ENCODE data around the gene SIRPA. TPM values are rescaled to one million over a fixed set of nuclear protein-coding genes. Genes with fewer than 3 reads are reported as not detected.

The SIRPA gene
- total and polyA plus RNA-seq, 8 donors: 7.2 to 25.8 (median 9.0) TPM

DNA sequence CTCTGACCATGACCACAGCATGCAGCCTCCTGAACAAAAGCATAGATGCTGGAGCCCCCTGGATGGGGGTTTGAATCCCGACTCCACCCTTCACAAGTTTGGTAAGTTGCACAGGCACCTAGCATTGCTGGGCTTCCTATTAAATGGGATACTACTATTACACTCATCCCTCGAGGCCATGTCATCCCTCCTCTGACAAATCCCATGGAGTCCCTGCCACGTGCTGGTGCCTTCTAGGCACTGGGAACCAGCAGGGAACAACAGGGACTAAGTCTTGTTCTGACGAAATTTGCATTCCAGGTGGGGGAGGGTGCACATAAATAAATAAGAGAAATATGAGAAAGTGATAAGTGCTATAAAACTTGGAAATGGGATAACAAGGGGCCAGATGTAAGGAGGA, 15.3 kb upstream of the SIRPA start:
- Histone ChIP-seq H3K27ac (no peak overlapping the region), H3K36me3 (no peaks in the 10 kb centered on the region), H3K9me3 (no peaks in the 10 kb centered on the region), H3K4me3 (no peak overlapping the region), H3K27me3 (no peaks in the 10 kb centered on the region), H3K4me1 (no peaks in the 10 kb centered on the region)
- TF ChIP-seq CTCF (IDR thresholded peaks at IDR 0.05): no peak
- WGBS, 2 donors: 37 to 40% methylated on average over 4 of the region's 4 CpGs
- no peak for FAIRE-seq
- intact Hi-C loops (cut with DNase I): no loop called here
- ATAC-seq: no peak
- no peak for DNase-seq

GRCh38 chr20:1880529-1881239, 14.5 kb upstream of the SIRPA start:
- DNase-seq (no peak), FAIRE-seq (no peak), ATAC-seq (no peak)
- Histone ChIP-seq H3K36me3 (no peaks in the 10 kb centered on the region), H3K9me3 (no peaks in the 10 kb centered on the region), H3K4me3 (no peak overlapping the region), H3K4me1 (no peaks in the 10 kb centered on the region), H3K27ac (no peak overlapping the region), H3K27me3 (no peaks in the 10 kb centered on the region)
- no peak for TF ChIP-seq CTCF (IDR thresholded peaks at IDR 0.05)
- intact Hi-C loops (cut with DNase I): no loop called here
- 74 to 86% methylated on average over 6 of the region's 6 CpGs for WGBS, 2 donors

DNA sequence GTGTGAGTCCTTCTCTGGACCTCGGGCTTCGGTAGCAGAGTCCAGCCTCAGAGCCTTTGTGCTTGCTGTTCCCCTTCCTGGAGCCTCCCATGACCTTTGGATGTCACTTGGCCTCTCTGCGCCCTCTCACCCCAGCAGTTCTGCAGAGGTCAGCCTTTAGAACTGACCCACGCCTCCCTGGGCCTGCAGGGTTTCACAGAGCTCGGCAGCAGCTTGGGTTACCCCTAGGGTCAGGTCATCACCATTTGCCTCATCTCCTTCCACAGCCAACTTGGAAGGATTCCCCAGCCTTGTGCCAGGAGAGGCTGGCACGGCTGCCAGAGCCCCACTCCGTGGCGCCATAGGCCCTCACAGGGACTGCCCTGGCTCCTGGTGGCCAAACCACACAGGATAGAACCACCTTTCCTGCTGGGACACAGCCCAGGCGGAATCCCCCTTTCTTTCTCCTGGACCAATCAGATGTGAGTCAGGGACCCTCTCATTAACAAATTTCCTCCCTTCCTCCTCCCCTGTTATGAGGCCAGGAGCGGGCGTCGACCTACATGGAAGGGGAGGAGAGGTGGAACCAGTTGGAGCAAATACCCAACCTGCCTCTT, 13.9 kb upstream of the SIRPA start:
- Histone ChIP-seq H3K27me3 (no peaks in the 10 kb centered on the region), H3K27ac (no peak overlapping the region), H3K9me3 (no peaks in the 10 kb centered on the region), H3K4me1 (no peaks in the 10 kb centered on the region), H3K36me3 (no peaks in the 10 kb centered on the region), H3K4me3 (no peak overlapping the region)
- DNase-seq: peak in 1 of 6 donors; percentile 55
- WGBS, 2 donors: 39 to 44% methylated on average over 12 of the region's 12 CpGs
- peak in 3 of 4 donors; percentile 53 to 71 (median 62) for ATAC-seq
- FAIRE-seq: no peak
- TF ChIP-seq CTCF (IDR thresholded peaks at IDR 0.05): no peak
- intact Hi-C loops (cut with DNase I): no loop called here

- intact Hi-C loops (cut with DNase I): no loop called here
- DNase-seq (no peak), FAIRE-seq (no peak), ATAC-seq (no peak)
- TF ChIP-seq CTCF (IDR thresholded peaks at IDR 0.05): no peak
- H3K4me3 ChIP-seq: no peak overlapping the region
- no peaks in the 10 kb centered on the region for H3K4me1 ChIP-seq
- H3K9me3 ChIP-seq: no peaks in the 10 kb centered on the region
- no peaks in the 10 kb centered on the region for H3K36me3 ChIP-seq
- 57 to 61% methylated on average over 8 of the region's 8 CpGs for WGBS, 2 donors
- H3K27ac ChIP-seq: no peak overlapping the region
- H3K27me3 ChIP-seq: no peaks in the 10 kb centered on the region
Measured at GRCh38 chr20:1882026-1882425, 13.2 kb upstream of the SIRPA start.

- Histone ChIP-seq H3K27ac (no peak overlapping the region), H3K9me3 (no peaks in the 10 kb centered on the region), H3K4me3 (no peak overlapping the region), H3K27me3 (no peaks in the 10 kb centered on the region), H3K36me3 (no peaks in the 10 kb centered on the region), H3K4me1 (no peaks in the 10 kb centered on the region)
- ATAC-seq (no peak), DNase-seq (no peak), FAIRE-seq (no peak)
- intact Hi-C loops (cut with DNase I): no loop called here
- WGBS, 2 donors: 35 to 40% methylated on average over 9 of the region's 9 CpGs
- no peak for TF ChIP-seq CTCF (IDR thresholded peaks at IDR 0.05)
Measured at GRCh38 chr20:1883986-1884385, 11.2 kb upstream of the SIRPA start.
